HG03442 (cell line): ENCODE measurements around the gene PAK1IP1.
"Not testable (repeated sequence)": the region's sequence is repeated elsewhere in the genome, so short reads cannot be mapped to it uniquely, and the experiment has no call there.

Experiments used
- ATAC-seq: cut with Tn5 transposase; IDR thresholded peaks from one replicate; pipeline ENCODE4 v1.9.1; 2021; ENCODE audit warnings: mild to moderate bottlenecking, moderate library complexity; ENCODE audit not compliant: unreplicated experiment

PAK1IP1 gene

DNA sequence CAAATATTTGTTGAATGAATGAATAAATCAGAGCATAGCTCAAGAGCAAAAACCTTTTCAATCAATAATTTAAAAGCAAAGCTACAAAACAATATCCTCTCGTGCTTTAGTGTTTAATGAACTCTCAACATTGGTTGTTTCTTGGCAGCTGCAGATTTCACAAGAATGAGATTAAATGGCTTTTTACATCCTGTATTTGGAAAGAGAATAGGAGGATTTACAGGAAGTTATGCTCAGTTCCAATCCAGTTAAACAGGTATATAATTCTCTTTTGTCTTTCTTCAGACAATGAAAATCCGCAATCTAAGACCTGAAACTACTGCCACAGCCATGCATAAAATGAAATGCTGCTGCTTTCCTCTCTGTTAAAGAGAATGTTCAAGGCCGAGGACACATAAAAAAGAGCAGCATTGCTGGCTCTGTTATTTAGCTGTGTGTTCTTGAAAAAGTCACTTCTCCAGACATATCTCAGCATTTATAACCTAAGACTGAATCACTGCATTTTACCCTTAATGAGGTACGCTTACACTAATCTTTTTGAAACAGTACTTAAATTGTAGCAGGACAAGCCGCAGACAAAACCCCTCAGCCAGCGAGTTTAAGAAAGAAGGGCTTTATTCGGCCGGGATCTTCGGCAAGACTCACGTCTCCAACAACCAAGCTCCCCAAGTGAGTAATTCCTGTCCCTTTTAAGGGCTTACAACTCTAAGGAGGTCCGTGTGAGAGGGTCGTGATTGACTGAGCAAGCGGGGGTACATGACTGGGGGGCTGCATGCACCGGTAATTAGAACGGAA lies 3.9 kb upstream of the PAK1IP1 start:
- no peak for ATAC-seq

DNA sequence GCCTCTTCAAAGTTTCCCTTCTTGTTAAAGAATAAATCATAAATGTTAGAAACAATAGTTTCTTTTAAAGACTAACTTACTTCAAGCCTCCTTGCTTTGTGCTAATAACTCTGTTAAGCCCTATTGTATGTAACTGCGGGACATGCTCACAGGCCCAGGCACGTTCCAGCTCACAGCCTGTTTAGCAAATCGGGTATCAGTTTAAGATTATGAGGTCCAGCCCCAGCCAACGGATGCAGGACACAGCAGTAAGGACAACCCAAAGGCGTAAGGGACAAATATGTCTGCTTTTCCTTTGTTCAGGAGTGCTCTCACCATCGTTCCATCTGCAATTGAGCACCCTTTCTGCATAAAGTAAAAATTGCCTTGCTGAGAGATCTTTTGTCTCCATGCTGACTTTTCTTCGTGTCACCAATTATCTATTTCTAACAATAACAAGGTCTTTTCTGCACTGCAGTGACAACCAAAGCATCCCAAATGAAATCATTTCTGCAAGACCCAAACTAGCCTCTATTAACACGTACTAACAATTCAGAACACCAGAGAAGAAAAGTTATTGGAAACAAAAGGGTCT lies 1.7 kb upstream of the PAK1IP1 start:
- no peak for ATAC-seq

DNA sequence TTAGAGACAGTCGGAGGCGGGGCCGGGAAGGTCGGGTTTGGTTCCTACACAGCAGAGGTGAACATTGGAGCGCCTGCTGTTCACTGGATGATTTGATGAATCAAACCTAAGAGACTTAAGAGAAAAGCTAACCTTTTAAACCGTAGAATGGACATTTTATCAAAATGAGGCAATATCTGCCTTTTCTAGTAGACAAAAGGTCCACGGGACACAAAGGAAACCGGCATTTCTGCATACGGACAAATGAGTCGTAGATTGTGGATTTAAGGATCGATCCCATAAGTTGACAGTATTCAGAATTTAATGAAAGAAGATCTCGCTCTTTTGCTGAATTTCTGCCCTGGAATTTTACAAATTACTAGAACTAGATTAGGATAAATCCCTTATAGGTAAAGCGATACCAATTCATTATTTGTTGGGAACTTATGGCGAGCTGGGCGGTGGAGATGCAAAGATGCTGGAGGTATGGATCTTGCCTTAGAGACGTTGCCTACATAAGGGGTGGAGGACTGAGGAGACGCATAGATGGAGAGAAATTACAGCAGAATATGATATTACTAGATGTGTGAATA lies 400 bp downstream of the PAK1IP1 start:
- ATAC-seq = no peak

DNA sequence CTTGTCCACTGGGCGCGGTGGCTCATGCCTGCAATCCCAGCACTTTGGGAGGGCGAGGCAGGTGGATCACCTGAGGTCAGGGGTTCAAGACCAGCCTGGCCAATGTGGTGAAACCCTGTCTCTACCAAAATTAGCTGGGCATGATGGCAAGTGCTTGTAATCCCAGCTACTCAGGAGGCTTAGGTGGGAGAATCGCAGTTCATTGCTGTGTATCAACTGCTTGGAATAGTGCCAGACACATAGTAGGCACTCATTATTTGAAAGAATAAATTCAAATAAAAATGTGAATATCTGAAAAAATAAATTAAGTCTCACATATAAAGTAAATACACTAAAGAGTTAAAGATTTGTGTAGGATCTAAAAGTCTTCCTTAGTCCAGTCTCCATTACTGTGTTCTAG lies 1.9 kb downstream of the PAK1IP1 start:
- no peak for ATAC-seq

DNA sequence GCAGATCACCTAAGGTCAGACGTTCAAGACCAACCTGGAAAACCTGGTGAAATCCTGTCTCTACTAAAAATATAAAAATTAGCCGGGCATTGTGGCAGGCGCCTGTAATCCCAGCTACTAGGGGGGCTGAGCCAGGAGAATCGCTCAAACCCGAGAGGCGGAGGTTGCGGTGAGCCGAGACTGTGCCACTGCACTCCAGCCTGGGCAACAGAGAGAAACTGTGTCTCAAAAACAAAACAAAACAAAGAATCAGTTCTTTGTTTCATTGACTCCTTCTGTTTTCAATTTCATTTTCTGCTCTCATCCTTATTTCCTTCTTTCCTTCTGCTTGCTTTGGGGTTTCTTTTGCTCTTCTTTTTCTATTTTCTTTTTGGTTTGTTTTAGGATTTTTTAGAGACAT lies 19.2 kb downstream of the PAK1IP1 start:
- no peak for ATAC-seq

DNA sequence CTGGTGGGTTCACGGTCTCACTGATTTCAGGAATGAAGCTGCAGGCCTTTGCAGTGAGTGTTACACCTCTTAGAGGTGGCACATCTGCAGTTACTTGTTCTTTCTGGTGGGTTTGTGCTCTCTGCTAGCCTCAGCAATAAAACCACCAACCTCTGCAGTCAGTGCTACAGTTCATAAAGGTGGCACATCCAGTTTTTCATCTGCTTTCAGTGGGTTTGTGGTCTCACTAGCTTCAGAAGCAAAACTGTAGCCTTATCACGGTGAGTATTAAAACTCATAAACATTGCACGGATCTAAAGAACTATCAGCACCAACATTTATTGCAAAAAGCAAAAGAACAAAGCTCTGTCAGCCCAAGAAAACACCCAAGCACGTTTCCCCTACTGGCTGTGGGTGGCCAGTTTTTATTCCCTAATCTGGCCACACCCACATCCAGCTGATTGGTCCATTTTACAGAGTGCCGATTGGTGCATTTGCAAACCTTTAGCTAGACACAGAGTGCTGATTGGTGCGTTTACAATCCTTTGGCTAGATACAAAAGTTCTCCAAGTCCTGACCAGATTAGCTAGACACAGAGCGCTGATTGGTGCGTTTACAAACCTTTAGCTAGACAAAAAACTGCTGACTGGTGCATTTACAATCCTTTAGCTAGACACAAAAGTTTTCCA lies 24.7 kb downstream of the PAK1IP1 start:
- ATAC-seq = no peak

DNA sequence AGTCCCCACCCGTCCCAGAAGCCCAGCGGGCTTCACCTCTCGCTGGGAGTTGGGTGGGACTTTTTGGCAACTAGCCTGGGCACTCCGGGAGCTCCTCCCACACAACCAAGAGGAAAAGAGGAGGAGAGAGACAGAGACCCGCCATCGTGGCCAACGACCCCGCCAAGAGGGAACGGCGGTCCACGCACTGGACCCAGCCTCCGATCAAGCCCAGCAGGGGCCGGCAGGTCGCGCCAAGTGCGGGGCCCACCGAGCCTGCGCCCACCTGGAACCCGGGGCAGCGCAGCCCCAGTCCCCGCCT lies 25.1 kb downstream of the PAK1IP1 start:
- no peak for ATAC-seq

DNA sequence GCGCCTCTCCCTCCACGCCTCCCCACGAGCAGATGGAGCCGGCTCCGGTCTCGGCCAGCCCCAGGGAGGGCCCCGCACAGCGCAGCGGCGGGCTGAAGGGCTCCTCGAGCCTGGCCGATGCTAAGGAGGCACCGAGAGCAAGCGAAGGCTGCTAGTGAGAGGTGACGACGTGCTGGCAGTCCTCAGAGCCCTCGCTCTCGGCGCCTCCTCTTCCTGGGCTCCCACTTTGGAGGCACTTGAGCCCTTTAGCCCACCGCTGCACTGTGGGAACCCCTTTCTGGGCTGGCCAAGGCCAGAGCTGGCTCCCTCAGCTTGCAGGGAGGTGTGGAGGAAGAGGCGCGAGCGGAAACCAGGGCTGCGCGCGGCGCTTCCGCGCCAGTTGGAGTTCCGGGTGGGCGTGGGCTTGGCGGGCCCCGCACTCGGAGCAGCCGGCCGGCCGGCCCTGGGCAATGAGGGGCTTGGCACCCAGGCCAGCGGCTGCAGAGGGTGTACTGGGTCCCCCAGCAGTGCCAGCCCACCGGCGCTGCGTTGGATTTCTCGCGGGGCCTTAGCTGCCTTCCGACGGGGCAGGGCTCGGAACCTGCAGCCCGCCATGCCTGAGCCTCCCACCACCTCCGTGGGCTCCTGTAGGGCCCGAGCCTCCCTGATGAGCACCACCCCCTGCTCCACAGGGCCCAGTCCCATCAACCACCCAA lies 25.6 kb downstream of the PAK1IP1 start:
- ATAC-seq = no peak

DNA sequence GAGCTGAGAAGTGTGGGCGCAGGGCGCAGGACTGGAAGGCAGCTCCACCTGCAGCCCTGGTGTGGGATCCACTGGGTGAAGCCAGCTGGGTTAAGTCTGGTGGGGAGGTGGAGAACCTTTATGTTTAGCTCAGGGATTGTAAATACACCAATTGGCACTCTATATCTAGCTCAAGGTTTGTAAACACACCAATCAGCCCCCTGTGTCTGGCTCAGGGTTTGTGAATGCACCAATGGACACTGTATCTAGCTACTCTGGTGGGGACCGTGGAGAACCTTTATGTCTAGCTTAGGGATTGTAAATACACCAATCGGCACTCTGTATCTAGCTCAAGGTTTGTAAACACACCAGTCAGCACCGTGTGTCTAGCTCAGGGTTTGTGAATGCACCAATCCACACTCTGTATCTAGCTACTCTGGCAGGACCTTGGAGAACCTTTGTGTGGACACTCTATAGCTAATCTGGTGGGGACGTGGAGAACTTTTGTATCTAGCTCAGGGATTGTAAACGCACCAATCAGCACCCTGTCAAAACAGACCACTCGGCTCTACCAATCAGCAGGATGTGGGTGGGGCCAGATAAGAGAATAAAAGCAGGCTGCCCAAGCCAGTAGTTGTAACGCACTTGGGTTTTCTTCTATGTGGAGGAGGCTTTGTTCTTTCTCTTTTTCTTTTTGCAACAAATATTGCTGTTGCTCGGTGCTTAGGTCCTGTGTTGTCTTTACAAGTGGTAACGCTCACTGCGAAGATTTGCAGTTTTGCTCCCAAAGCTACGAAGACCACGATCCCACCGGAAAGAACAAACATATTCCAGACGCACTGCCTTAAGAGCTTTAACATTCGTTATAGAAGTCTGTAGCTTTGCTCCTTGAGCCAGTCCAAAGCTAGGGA lies 26.4 kb downstream of the PAK1IP1 start:
- not testable (repeated sequence) for ATAC-seq

DNA sequence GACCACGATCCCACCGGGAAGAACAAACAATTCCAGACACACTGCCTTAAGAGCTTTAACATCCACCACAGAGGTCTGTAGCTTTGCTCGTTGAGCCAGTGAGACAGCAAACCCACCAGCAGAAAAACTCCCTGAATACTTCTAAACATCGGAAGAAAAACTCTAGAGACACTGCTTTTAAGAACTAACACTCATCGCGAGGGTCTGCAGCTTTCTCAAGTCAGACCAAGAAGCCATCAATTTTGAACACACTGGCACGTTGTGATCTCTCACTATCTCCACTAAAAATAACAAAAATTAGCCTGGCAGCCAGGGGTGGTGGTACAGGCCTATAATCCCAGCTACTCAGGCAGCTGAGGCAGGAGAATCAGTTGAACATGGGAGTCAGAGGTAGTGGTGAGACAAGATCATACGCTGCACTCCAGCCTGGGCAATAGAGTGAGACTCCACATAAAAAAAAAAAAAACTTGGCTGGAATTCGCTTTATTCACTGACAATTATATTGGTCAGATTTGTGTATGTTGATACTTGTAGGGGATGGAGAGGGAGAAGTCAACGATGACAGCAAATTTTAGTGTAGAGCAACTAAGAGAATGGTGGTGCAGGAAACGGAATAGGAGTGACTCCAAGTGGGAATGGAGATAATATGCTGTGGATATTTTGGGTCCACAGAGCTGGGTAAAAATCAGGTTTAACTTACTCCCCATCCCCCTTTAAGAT lies 27.2 kb downstream of the PAK1IP1 start:
- ATAC-seq = no peak

DNA sequence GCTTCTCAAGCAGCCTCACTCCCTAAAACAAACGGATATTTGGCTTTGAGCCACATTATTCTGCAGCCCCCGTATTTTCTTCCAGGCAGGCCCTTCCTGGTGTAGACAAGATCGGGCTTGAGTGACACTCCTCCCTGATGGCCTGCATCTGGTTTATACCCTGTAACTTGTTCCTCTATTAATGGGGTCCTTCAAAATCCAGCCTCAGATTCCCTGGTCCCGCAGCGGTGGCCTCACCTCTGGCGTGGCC lies 27.7 kb downstream of the PAK1IP1 start:
- no peak for ATAC-seq

DNA sequence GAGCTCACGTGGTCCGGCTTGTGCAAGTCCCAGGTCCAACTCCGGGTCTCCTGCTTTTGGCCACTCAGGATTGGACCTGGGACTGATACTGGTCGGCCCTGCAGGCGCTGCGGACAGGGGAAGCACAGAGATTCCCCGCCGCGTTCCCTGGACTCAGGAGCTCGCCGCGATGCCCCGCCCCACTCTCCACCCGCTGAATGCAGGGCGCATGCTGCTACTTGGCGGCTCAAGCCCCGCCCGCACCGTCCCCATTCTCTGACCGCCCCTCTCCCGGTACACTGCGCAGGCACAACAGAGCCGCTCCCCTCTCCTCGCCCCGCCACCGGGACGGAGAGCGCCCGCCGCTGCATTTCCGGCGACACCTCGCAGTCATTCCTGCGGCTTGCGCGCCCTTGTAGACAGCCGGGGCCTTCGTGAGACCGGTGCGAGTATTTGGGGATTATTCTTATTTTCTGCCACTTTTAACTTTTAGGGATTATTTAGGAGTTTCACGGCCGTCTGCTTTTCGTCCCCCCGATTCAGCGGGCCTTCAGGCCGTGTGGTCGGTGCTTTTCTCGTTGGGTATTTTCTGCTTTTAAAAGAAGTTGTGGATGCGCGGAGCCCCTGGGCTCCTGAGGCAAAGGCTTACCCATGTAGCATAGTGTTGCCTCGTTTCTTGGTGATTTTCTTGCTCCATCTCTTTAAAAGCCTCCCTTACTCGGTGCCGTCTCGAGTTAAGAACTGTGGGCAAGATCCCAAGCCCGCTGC lies 28.2 kb downstream of the PAK1IP1 start, which contains the start of gene TMEM14C:
TSS of gene TMEM14C (plus strand) at position 251 of the 747 bp plus-strand sequence. CDS start 1,544 bp downstream, outside the sequence.
- ATAC-seq = peak; percentile 97

DNA sequence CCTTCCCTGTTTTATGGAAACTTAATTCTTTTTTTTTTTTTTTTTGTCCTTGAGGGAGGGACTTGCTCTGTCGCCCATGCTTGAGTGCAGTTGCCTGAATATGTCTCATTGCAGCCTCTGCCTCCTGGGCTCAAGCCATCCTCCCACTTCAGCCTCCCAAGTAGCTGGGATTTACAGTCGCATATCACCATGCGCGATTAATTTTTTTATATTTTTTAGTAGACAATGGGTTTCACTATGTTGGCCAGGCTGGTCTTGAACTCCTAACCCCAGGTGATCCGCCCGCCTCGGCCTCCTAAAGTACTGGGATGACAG lies 28.8 kb downstream of the PAK1IP1 start:
- ATAC-seq = no peak

DNA sequence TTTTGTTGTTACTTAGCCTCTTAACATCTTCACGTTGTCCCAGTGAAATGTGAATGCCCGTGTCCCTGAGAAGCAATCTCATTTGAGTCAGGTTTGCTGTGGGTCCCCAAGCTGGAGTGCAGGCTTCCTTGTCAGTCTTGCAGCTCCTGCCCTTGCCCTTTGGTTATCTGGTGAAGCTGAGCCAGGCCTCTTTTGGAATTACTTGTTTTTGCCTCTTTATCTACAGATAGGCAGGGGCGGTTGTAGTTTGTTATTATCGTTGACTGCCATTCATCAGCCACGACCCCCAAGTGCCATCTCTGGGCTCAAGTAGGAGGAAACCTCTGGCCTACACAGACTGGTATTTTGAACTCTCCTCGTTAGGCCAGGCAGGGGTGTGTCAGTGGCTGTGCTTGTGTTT lies 30.3 kb downstream of the PAK1IP1 start:
- no peak for ATAC-seq

DNA sequence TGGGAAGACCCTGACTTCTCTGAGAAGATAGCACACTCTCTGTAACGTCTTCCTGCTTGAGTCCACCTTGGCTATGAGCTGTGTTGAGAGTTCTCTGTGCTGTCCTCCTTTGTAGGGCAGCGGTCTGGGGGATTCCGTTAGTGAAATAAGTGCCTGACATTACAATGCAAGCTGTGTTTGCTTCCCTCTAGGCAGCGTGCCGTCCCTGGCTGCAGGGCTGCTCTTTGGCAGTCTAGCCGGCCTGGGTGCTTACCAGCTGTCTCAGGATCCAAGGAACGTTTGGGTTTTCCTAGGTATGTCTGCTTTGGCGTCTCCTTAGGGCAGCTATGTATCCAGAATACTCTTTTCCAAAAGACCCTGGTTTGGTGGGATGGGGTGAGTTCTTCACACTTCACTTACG lies 30.9 kb downstream of the PAK1IP1 start:
- ATAC-seq = no peak

DNA sequence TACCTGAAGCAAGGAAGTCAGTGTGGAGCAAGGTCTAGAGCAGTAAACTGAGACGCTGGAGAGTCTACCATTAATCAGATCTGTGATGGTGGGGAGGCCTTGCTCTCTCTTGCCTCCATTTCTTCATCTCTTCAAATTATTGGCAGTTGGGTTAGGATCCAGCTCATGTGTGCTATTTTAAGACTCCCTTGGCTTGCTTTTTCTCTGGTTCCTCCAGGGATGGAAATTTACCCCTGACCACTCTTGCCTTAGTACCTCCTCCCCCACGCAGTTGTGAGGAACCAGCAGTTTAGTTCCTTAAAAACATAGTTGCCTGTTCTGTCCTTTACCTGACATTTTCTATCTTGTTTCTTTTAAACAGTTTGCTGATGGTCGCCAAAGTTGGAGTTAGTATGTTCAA lies 35.5 kb downstream of the PAK1IP1 start:
- ATAC-seq = no peak

DNA sequence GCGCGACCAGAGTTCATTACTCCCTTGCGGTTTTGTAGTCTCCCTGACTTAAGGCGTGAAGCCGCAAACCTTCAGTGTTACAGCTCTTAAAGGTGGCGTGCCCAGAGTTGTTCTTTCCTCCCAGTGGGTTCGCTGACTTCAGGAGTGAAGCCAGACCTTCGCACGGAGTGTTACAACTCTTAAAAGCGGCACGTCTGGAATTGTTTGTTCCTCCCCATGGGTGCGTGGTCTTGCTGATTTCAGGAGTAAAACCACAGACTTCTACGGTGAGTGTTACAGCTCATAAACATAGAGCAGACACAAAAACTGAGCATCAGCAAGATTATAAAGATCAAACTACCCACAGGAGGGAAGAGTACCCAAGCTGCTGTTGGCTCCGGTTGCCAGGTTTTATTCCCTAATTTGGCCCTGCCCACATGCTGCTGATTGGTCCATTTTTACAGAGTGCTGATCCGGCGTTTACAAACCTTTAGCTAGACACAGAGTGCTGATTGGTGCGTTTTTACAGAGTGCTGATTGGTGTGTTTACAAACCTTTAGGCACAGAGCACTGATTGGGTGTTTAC lies 38.5 kb downstream of the PAK1IP1 start:
- ATAC-seq = no peak

DNA sequence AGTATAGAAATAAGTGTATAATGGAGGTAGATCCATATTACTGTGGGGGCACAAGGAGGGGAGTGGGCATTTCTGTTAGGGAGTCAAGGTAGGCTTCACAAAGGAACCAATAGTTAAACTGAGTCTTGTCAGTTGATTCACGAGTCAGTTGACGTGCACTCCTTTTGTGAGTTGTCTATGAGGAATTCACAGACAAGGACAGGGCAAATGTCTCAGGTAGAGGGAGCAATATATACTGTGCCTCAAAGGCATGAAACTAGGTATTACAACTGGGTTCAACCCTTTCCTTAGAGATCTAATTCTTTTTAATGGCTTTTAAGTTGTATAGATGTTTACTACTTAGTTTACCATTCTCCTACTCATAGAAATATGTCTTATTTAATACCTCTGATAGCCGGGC lies 39.1 kb downstream of the PAK1IP1 start:
- no peak for ATAC-seq

DNA sequence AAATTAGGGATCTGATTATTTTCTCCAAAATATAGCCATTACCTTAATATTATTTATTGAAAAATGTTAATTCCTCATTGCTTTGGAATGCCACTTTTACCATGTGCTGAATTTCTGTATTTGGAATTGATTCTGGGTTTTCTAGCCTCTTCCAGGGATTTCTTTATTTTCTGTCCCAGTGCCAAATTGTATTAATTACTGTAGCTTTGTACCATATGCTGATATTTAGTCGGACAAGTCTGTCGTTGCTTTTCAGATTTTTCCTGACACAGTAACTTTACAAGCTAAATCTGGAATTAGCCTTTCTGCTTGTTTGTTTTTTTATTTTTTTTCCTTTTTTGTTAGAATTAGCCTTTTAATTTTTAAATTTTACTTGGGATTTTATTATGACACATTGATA lies 42.0 kb downstream of the PAK1IP1 start:
- no peak for ATAC-seq
